CD4-positive, alpha-beta T cell treated with Interleukin-6 for 4 hours (primary cell): Measurements from ENCODE around the gene HEXB.

Experiments
- DNase-seq: peaks from one replicate; pipeline ENCODE4 v3.0.0-alpha.2; 2020; ENCODE audit warnings: mixed read lengths

Gene HEXB

GRCh38 chr5:74684900-74685851 lies at the start of gene HEXB:
Gene HEXB, plus strand, starts transcription at chr5:74685233. Its CDS starts 28 bp downstream, at chr5:74685261.
- peak; percentile 90 for DNase-seq

- no peak for DNase-seq
Measured at GRCh38 chr5:74636149-74636548, 48.9 kb upstream of the HEXB start.

- no peak for DNase-seq
Measured at GRCh38 chr5:74636552-74636951, 48.5 kb upstream of the HEXB start.

- no peak for DNase-seq
Measured at GRCh38 chr5:74638544-74638969, 46.5 kb upstream of the HEXB start.

DNA sequence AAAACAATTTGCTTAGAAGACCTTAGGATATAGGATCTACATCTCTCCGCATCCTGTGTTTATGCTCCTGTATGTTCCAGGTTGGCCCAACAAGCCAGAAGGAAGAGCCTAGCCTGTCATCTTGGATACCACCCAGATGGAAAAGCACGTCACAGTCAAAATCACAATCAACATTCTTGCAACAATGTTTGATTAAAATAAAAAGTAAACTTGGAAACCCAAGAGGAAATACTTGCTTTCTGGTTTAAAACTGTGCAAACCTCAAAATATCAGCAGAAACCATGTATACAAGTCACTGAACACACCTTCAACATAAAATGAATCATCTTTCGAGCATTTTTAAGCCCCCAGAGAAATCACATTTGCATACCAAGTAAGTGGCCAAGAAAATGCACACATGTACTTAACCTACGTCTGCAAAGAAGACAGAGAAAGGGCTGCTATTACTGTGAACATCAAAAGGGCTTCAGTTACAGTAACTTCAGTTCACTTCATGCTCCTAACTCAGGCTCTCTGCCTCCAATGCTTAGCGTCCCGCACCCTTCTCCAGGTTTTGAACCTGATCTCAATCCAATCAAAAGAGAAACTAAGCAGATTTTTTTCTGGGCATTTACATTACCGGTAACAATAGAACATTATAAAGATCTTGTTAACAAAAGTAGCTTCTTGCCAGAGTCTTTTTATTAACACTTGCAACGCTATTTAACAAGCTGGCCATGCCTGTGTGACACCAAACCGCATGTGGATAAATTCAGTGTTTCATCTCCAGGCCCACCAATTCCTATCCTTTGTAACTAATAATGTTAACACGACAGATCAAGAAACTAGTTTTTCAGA lies 45.8 kb upstream of the HEXB start:
- DNase-seq, result no peak

- DNase-seq, result peak; percentile 44
Measured at GRCh38 chr5:74639807-74640449, 45.1 kb upstream of the HEXB start.

- peak; percentile 84 for DNase-seq
Measured at GRCh38 chr5:74640450-74640953, 44.5 kb upstream of the HEXB start, which contains the start of gene ENC1. Gene ENC1, minus strand, starts transcription at chr5:74640728. Its CDS starts 4,243 bp downstream, at chr5:74636485.

GRCh38 chr5:74640954-74641734 lies 43.9 kb upstream of the HEXB start:
- peak; percentile 48 for DNase-seq

- DNase-seq, result peak; percentile 27
Measured at GRCh38 chr5:74641735-74642542, 43.1 kb upstream of the HEXB start.

DNA sequence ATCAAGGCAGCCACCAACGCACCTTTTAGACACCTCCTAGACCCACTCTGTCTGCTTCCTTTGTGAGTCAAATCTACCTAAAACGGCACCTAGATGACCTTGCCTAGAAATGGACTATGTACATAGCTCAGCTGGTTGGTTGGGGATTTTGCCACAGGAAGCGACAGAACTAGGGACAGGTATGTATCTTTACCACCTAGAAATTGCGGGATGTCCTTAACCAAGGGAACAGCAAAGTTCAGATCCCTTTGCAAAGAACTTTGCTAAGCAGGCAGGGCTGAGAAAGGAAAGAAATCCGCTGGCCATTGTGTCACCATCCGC lies 42.5 kb upstream of the HEXB start:
- no peak for DNase-seq

DNA sequence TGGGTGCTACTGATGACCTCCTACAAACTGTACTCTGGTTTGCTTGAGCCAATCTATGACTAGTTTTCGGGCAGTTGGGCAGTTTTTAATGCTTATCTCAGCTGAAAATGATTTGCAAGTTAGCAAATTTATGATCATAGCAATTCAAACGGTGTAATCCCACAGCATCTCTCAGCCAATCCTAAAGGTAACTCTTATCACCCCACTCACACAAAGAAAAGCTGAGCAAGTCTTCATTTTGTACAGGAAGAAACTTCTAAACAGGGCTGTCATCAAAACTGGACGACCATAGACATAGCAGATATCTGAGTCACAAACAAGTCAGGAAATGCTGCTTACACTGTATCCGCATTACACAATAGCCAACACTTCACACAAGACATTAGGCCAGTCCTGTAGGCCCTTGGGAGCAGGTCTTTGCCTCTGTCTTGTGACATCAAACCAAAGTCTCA lies 41.9 kb upstream of the HEXB start:
- no peak for DNase-seq

DNA sequence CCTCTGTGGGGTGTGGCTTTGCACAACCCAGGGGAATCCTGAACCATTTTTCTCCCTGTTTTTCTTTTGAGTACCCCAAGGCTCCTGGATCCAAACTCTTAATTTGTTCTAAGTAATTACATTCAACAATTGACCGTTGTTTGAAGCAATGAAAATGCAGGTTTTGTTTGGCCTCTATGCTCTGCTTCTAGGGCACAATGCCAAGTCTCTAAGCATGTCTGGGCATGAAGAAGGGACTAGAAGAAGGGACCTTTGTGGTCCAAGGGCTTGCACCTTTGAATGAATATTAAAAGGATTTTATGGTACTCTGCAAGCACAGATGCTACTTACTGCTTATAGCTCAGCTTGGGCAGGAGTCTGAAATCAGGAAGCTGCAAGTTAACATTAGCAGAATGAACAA lies 37.9 kb upstream of the HEXB start:
- DNase-seq, result no peak

- DNase-seq, result peak; percentile 22
Measured at GRCh38 chr5:74648835-74649293, 36.2 kb upstream of the HEXB start.

DNA sequence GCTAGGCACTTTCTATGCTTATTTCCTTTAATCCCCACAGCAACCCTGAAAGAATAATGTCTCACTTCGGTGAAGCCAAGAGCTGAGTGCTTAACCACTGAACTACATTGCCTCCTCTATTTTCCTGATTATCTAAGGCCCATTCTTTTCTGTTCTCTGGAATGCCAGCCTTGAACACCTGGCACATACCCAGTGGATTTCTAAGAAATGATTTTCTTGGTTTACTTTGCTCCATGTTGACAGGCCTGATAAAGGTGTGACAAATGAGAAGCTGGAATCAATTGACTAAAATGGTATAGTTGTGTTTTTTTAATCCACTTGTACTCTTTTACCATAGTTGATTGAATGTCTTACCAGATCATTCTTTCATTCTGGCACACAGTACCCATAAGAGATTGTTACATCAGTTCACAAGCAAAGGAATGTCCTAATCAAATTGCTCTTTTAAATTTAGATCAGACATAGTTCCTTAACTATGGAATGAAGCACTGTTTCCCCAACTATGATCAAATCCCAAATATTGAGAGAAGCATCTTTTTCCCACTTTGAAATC lies 35.5 kb upstream of the HEXB start:
- no peak for DNase-seq

GRCh38 chr5:74651710-74652109 lies 33.3 kb upstream of the HEXB start:
- no peak for DNase-seq

DNA sequence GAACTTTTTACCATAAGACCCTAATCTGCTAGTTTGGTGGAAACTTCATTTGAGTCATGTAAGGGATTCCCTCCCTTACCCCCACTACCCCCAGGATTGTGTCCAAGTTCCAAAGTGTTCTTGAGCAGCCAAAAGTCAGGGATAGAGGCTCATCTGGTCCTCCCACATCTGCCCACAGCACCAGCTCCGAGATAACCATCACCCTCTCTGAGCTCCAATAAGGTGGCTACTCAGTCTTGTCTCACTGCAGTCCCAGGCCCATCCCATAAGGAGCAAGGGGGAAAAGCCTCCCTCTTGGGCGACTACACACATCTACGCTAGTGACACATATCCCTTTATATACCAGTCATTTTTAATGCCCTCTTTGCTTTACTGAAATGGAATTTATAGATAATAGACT lies 32.5 kb upstream of the HEXB start:
- no peak for DNase-seq

- DNase-seq, result no peak
Measured at GRCh38 chr5:74653991-74654390, 31.0 kb upstream of the HEXB start.

- no peak for DNase-seq
Measured at GRCh38 chr5:74655206-74655605, 29.8 kb upstream of the HEXB start.

- no peak for DNase-seq
Measured at GRCh38 chr5:74655716-74656115, 29.3 kb upstream of the HEXB start.

DNA sequence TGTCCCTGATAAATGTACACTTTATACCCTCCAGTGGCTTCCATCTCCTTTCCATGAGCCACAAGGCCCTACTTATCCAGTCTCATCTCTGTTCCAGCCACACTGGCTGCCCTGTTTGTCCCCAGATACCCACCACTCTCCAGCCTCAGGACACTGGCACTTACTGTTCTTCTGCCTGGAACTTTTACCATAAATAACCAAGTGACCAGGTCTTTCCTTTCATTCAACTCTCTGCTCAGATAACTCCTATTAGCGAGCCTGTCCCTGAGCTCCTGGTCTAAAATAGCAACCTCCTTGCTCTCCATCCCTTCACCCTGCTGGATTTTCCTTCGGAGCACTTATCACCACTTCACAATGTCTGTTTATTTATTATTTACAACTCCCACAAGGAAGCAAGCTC lies 27.9 kb upstream of the HEXB start:
- no peak for DNase-seq

DNA sequence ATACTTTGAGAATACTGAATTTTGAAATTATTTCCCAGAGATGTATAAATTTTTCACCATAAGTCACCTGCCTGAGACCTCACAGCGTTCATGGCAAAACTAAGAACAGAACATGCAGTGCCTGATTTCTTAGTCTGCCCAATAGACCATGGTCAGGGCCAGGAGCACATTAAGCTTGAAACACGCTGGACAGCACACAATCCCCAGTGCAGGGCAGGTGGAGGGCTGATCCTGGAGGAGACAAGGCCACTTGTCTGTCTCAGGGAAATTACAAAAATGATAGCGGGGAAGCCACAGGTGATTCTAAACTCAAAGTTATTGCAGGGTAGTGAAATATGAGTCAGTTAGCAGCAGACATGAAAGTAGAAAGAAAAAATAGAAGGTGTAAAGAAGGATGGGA lies 25.9 kb upstream of the HEXB start:
- no peak for DNase-seq
